Inflammatory macrophage (primary cell): ENCODE measurements around the gene FOXO1.

ENCODE experiments used
- DNase-seq, 2 donors: peaks; one replicate each; pipeline ENCODE4 v3.0.0-alpha.2; 2020 to 2022

The FOXO1 gene

GRCh38 chr13:40604135-40604534 lies 62.3 kb downstream of the FOXO1 start:
- DNase-seq: no peak

GRCh38 chr13:40600149-40600751 lies 66.2 kb downstream of the FOXO1 start:
- DNase-seq: no peak

GRCh38 chr13:40599747-40600146 lies 66.7 kb downstream of the FOXO1 start:
- peak; percentile 50 to 64 for DNase-seq

- no peak for DNase-seq
Observed at GRCh38 chr13:40599124-40599523, 67.3 kb downstream of the FOXO1 start.

DNA sequence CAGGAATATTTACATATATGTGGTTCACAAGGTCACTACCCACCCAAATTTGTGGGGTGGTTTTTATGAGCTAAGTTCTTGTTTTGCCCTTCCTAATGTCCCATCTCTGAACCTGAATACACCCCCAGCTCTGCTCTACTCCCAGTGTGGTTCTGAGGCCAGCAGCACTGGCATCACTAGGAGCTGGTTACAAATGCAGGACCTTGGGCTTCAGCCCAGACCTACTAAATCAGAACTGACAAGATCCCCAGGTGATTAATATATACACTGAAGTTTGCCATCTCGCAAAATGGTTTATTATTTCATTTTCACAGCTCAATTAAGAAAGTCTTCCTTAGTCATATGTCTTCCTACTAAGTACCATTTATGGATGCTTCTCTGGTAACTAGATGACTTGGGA lies 67.9 kb downstream of the FOXO1 start:
- DNase-seq: peak; percentile 14 to 45

DNA sequence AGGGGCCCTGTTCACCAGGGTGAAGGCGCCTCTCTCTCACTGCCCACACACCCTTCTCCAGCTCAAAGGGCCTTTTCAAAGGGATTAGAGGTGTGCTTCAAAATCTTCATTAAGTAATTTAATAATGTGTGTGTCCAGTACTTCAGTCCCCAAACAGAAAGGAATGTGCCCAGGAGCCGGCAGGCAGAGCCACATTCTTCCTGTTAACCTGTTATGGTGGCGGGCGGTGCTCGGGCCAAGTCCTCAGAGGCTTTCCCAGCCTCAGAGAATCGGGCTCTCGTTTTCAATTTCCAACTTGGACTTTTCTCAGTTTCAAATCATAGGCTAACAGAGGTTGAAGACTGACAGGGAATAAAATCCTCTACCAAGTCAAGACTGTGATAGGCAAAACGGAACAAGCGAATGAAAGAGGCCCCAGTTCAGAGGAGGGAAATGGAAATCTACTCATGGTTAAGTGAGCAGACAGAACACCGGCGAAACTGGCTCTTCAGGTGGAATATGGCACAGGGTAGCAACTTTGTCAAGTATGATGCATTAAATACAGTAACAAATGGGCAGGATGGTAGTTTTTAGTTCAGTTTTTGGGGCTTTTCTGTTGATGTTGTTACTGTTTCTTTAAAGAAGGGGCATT lies 68.6 kb downstream of the FOXO1 start:
- DNase-seq: no peak

DNA sequence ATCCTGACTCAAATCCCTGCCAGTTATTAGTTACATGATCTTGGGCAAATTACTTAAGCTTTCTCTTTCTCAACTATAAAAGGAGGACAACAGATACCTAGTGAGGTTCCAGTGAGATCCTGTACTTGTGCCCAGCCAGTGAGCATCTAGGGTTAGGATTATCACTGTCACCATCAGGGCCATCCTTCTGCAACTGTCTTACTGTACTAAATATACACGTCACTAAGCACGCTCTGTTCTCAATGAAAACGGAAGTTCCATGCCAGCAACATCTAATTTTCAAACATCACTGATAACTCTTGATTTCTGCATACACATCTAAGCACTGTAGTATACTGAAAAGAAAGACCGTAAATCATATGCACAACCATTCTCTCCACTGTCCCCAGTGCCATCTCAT lies 70.0 kb downstream of the FOXO1 start:
- DNase-seq: no peak

DNA sequence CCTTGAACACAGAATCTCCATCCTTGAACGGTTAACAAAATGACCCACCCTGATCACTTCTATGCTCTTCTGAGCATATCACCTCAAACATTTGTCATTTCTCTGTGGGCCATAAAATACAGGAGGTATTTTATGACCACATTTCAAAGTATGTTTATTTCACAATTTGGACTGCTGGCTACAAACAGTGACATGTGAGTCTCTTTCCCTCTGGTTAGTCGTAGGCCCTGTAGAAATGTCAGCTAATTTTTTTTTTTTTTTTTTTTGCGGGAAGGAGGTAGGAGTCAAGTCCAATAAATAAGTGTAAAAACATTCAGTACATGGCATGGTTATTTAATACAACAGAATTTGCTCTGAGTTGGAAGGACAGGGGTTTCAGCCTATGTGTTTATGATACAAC lies 70.7 kb downstream of the FOXO1 start:
- no peak for DNase-seq

- DNase-seq: no peak
Observed at GRCh38 chr13:40592035-40592434, 74.4 kb downstream of the FOXO1 start.

- DNase-seq: no peak
Observed at GRCh38 chr13:40591091-40591490, 75.3 kb downstream of the FOXO1 start.

GRCh38 chr13:40590112-40590862 lies 76.2 kb downstream of the FOXO1 start:
- DNase-seq: no peak

- peak; percentile 92 to 95 for DNase-seq
Observed at GRCh38 chr13:40589285-40590109, 76.9 kb downstream of the FOXO1 start.

GRCh38 chr13:40588101-40588500 lies 78.3 kb downstream of the FOXO1 start:
- DNase-seq: no peak

GRCh38 chr13:40586886-40587565 lies 79.4 kb downstream of the FOXO1 start:
- peak; percentile 33 to 36 for DNase-seq

- peak; percentile 37 to 44 for DNase-seq
Observed at GRCh38 chr13:40585911-40586471, 80.5 kb downstream of the FOXO1 start.

DNA sequence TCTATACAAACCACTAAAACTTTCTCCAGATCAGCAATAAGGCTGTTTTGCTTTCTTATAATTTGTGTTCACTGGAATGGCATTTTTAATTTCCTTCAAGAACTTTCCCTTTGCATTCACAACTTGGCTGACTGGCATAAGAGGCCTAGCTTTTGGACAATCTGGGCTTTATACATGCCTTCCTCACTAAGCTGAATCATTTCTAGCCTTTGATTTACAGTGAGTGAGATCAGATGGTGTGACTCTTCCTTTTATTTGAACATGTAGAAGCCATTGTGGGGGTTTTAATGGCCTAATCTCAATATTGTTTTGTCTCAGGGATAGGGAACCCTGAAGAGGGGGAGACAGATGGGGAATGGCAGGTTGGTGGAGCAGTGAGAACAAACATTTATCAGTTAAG lies 82.7 kb downstream of the FOXO1 start:
- no peak for DNase-seq

DNA sequence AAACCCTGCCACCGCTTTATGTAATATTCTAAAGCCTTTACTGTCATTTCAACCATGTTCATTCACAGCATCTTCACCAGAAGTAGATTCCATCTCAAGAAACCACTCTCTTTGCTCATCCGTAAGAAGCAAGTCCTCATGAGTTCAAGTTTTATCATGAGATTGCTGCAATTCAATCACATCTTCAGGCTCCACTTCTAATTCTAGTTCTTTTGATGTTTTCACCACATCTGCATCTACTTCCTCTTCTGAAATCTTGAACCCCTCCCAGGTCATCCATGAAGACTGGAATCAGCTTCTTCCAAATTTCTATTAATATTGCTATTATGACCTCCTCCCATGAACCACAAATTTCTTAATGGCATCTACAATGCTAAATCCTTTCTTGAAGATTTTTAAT lies 83.9 kb downstream of the FOXO1 start:
- no peak for DNase-seq

DNA sequence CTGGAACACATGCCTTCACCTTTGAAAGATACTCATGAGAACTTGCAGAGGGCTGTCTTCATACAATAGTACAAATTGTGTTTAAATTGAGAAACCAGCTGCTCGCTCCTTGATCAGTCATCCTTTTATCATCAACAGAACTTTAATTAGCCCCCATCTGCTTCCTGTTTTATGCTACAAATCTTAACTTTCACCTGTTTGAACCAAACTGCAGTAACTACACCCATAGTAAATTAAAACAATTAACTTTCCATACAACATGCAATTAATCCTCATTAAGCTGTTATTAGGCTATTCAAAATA lies 85.2 kb downstream of the FOXO1 start:
- DNase-seq: no peak

GRCh38 chr13:40580566-40581276 lies 85.7 kb downstream of the FOXO1 start:
- no peak for DNase-seq

DNA sequence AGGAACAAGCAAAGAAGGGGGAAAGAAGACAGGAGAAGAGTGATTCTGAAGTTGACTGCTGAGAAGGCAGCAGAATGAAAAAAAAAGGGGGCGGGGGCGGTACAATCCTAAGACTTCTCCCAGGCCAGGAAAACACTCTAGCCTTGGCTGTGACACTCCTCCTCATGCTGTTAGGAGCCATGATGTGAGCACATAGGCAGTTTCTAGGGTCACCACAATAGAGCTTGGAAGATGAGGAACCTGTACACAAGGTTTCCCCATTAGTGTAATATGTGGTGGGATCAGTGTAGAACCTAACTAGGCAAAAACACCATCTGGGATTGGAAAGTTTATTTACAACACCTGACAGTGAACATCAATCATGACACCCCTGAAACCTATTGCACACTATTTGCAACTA lies 86.9 kb downstream of the FOXO1 start:
- DNase-seq: no peak

GRCh38 chr13:40578055-40578454 lies 88.4 kb downstream of the FOXO1 start:
- DNase-seq: no peak

- DNase-seq: no peak
Observed at GRCh38 chr13:40576369-40576768, 90.1 kb downstream of the FOXO1 start.
